HEK293T (cell line): Measurements from ENCODE around the gene TMEM91.

Experiments
- CTCF ChIA-PET: fragments of 350-600 bp; formaldehyde crosslinking; extraction: SDS; loops from one replicate; lab custom pipeline; 2021; ENCODE audit warnings: antibody characterized with exemption, inconsistent platforms; lab: Yijun Ruan, JAX
- POLR2A ChIA-PET: fragments of 350-600 bp; formaldehyde crosslinking; extraction: SDS; loops from one replicate; lab custom pipeline; 2020; ENCODE audit warnings: antibody characterized with exemption, inconsistent platforms; lab: Yijun Ruan, JAX
- DNase-seq: peaks from one replicate; pipeline ENCODE4 v3.0.0; 2012; ENCODE audit warnings: mixed read lengths; ENCODE audit errors: extremely low spot score
- ARNT ChIP-seq: fragments of 450-650 bp; IDR thresholded peaks from 2 replicates; pipeline ENCODE4 v1.6.1; 2017; ENCODE audit warnings: mild to moderate bottlenecking
- BHLHE40 ChIP-seq: fragments of 450-650 bp; IDR thresholded peaks from 2 replicates; pipeline ENCODE4 v1.6.1; 2016; ENCODE audit warnings: mild to moderate bottlenecking, moderate library complexity, borderline replicate concordance
- CTBP1 ChIP-seq: fragments of 450-650 bp; IDR thresholded peaks from 2 replicates; pipeline ENCODE4 v1.6.1; 2016; ENCODE audit warnings: borderline replicate concordance
- ELF4 ChIP-seq: fragments of 450-650 bp; IDR thresholded peaks from 2 replicates; pipeline ENCODE4 v1.6.1; 2017; ENCODE audit warnings: antibody characterized with exemption
- FOXA1 ChIP-seq: fragments of 450-650 bp; IDR thresholded peaks from 2 replicates; pipeline ENCODE4 v1.6.1; 2016; ENCODE audit warnings: mild to moderate bottlenecking
- FOXK2 ChIP-seq: fragments of 450-650 bp; IDR thresholded peaks from 2 replicates; pipeline ENCODE4 v1.6.1; 2016; ENCODE audit warnings: mild to moderate bottlenecking
- FOXM1 ChIP-seq: fragments of 450-650 bp; IDR thresholded peaks from 2 replicates; pipeline ENCODE4 v1.6.1; 2017; ENCODE audit warnings: mild to moderate bottlenecking, borderline replicate concordance
- HDGF ChIP-seq: fragments of 450-650 bp; IDR thresholded peaks from 2 replicates; pipeline ENCODE4 v1.6.1; 2017; ENCODE audit warnings: antibody characterized with exemption, borderline replicate concordance
- L3MBTL2 ChIP-seq: fragments of 450-650 bp; conservative IDR thresholded peaks from 2 replicates; pipeline ENCODE4 v1.6.1; 2016; ENCODE audit warnings: mild to moderate bottlenecking
- LEF1 ChIP-seq: fragments of 450-650 bp; IDR thresholded peaks from 2 replicates; pipeline ENCODE4 v1.6.1; 2017; ENCODE audit warnings: mild to moderate bottlenecking, borderline replicate concordance
- NFRKB ChIP-seq: fragments of 450-650 bp; IDR thresholded peaks from 2 replicates; pipeline ENCODE4 v1.6.1; 2016; ENCODE audit warnings: mild to moderate bottlenecking, moderate library complexity
- SP1 ChIP-seq: fragments of 450-650 bp; IDR thresholded peaks from 2 replicates; pipeline ENCODE4 v1.6.1; 2017
- SUZ12 ChIP-seq: fragments of 450-650 bp; IDR thresholded peaks from 2 replicates; pipeline ENCODE4 v1.6.1; 2016; ENCODE audit warnings: mild to moderate bottlenecking
- TARDBP ChIP-seq: fragments of 450-650 bp; IDR thresholded peaks from 2 replicates; pipeline ENCODE4 v1.6.1; 2016
- ZNF384 ChIP-seq: fragments of 450-650 bp; IDR thresholded peaks from 2 replicates; pipeline ENCODE4 v1.6.1; 2016
- TF ChIP-seq, protein P1 (sequence below): fragments of 450-650 bp; IDR thresholded peaks from 2 replicates; pipeline ENCODE4 v1.6.1; 2016

TMEM91 gene

DNA sequence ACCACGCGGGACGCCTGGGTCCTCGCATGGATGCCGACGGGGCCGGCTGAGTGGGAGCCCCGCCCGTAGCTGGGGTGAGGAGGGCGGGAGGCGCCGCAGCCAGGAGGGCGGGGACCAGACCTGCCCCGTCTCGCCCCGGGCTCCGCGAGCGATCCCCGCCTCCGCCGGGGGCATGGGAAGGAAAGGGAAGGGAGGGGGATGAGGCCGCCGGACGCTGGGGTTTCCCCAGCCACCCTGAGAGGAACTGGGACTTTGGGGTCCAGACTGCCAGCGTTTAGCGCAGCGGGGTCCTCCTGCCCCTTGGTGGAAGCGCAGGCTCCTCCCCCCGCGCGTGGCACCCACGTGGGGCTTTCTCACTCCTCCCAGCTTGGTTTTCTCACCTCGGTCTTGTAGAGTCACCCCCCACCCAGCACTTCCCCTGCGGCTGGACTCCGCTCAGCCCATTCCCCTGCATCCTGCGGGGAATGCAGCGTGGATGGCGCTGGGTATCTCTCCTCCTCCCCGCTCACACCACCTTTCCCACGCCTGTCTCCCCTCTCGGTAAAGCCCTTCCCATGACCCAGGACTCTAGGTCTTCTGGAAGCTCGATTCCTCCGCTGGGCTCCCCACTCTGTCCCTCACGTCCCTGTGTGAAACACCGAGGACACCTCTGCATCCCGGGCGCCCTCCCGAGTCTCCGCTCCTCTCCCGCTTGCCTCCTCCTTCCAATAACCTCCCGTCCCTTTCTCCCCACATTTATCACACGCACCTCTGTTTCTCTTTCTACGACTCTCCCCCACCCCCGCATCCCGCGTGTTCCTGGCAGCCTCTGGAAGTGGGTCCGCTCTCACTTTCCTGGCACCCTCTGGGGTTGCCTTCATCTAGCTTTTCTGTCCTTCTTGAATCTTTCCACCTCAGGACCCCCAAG is 24.7 kb upstream of the TMEM91 start:
- DNase-seq: peak; percentile 56
- no peak for TF ChIP-seq FOXK2
- TF ChIP-seq NFRKB: no peak
- TF ChIP-seq HDGF: no peak
- no peak; the same call in 1 of the 2 replicates for TF ChIP-seq TARDBP
- no peak for TF ChIP-seq LEF1
- POLR2A ChIA-PET: interaction anchor here (0.8 to 5.4 kb wide), 10 partner anchors 12 to 125 kb away, joined by 3 to 51 read pairs (median 5); partner anchors contain the start of genes B9D2 and CCDC97
- CTCF ChIA-PET: interaction anchor here (0.6 to 1.8 kb wide), 3 partner anchors 12 to 618 kb away, joined by 3 to 5 read pairs (median 4); partner anchors contain the start of gene B9D2

DNA sequence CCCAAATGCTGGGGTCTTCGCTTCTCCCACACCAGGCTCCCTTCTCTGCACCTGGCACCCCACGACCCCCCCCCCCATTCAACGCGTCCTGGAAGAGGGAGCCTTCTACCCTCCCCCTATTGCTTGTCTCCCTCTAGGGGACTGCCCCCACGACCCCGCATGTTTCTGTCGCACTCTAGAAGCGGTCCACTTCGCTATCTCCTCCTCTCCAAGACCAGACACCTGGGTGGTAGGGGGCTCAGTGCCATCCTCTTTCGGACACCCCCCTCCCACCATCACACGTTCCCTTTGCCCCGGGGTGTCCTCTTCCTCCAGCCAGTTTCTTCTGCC is 24.1 kb upstream of the TMEM91 start:
- DNase-seq: no peak
- TF ChIP-seq L3MBTL2 (no peak), BHLHE40 (no peak), ZNF384 (no peak), ARNT (no peak), SP1 (no peak), SUZ12 (no peak), HDGF (no peak)
- TF ChIP-seq, protein P1, sequence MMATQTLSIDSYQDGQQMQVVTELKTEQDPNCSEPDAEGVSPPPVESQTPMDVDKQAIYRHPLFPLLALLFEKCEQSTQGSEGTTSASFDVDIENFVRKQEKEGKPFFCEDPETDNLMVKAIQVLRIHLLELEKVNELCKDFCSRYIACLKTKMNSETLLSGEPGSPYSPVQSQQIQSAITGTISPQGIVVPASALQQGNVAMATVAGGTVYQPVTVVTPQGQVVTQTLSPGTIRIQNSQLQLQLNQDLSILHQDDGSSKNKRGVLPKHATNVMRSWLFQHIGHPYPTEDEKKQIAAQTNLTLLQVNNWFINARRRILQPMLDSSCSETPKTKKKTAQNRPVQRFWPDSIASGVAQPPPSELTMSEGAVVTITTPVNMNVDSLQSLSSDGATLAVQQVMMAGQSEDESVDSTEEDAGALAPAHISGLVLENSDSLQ: no peak
- POLR2A ChIA-PET: interaction anchor here (0.6 to 5.4 kb wide), 11 partner anchors 12 to 126 kb away, joined by 3 to 51 read pairs (median 5); partner anchors contain the start of genes B9D2, CCDC97 and HNRNPUL1
- CTCF ChIA-PET: interaction anchor here (0.6 to 1.8 kb wide), 3 partner anchors 12 to 617 kb away, joined by 3 to 5 read pairs (median 4); partner anchors contain the start of gene B9D2

DNA sequence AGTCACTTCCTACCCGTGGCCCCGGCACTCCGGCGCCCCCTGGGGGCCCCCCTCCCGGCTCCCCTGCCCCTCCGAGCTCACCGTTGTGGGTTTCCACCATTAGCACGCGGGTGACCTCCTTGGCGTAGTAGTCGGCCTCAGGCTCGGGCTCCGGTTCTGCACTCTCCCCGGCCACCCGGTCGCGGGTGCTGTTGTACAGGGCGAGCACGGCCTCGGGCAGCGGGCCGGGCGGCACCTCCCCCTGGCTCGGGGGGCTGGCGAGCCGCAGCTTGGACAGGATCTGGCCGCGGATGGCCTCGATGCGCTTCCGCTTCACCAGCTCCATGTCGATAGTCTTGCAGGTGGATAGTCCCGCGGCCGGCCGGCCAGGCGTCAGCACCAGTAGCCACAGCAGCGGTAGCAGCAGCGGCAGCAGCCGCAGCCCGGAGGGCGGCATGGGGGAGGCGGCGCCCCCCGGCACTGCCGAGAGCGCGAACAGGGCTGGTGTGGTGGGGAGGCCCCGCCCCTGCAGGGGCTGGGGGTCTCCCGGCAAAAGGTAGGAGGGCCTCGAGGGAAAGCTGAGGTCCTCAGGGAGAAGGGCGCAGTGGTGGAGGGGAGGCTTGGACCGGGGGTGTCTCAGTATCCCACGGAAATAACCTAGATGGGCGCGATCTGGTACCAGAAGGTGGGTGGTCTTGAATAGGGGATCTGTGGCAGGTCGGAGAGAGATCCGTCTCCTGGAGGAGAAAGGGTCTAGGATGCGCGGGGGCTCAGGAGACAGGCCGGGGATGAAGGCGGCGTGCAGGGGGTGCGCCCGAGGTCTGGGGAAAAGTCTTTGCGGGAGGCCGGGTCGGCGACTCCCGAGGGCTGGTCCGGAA is 23.5 kb upstream of the TMEM91 start:
- peak; percentile 40 for DNase-seq
- CTCF ChIA-PET: interaction anchor here (0.5 to 1.8 kb wide), 5 partner anchors 11 to 617 kb away, joined by 3 to 5 read pairs (median 4); partner anchors contain the start of gene B9D2
- POLR2A ChIA-PET: interaction anchor here (0.6 to 5.4 kb wide), 12 partner anchors 11 to 126 kb away, joined by 3 to 51 read pairs (median 5); partner anchors contain the start of genes B9D2, CCDC97 and HNRNPUL1
- TF ChIP-seq L3MBTL2 (peak; percentile 63), SUZ12 (no peak)

DNA sequence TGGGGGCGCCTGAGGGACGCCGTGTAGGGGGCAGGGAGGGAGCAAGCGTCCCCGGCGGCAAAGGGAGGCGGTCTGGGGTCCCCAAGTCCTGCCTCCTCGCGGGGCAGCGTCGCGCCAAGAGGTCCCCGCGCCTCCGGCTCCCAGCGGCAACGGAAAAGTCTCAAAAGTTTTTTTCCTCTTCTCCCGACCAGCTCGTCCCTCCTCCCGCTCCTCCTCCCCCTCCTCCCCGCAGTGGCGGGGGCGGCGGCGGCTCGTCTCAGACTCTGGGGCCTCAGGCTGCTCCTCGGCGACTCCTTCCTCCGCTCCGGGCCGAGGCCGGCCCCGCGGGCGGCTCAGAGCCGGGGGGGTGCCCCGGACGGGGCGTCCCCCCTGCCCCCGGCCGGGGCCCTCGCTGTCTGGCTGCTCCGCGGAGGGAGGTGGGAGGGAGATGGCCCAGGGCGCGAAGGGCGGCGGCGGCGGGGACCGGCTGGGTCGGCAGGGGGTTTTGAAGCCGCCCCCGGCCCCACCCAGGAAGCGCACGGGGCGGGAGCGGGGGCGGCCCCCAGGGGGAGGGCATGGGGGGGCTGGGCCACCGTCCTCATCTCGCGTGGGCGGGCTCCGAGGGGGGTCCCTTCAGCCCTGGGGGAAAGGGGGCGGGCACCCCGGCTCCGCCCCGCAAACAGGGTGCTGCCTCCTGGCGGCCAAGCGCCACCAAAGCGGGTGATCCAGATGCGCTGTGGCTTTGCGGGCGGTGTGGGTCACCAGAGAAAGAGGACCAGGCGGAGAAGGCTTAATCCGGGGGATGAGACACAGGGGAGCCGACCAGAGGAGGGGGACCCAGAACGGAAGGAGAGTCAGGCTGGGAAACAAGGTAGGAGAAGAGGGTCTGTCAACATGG is 22.6 kb upstream of the TMEM91 start, which contains the start of gene TGFB1:
Gene TGFB1, minus strand, starts transcription at position 457 of the 877 bp plus-strand sequence. CDS start 878 bp downstream, outside the sequence.
- DNase-seq: peak; percentile 83

DNA sequence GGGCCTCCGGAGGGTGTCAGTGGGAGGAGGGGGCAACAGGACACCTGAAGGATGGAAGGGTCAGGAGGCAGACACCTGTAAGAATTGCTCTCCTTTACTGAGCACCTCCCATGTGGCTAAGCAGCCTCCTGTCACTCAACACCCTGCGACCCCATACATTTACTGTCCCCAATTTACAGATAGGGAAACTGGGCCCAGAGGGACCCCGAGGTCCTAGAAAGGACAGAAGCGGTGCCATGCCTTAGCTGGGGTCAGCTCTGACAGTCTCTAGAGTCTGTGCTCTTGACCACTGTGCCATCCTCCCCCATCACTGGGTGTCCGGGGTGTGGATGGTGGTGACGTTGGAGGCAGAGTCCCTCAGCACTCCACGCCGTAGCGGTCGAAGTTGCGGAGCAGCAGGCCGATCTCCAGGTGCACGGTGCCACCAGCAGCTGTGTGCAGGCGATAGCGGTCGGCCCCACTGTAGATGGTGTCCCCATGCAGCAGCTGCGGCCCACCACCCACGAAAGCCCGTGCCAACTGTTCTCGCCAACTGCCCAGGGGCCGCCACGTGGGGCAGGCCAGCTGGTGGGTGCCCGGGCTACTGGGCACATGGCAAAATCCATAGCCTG is 21.9 kb upstream of the TMEM91 start:
- POLR2A ChIA-PET: interaction anchor here (0.9 to 5.4 kb wide), 2 partner anchors 10 to 44 kb away, joined by 3 to 51 read pairs; partner anchors contain the start of gene B9D2
- CTCF ChIA-PET: interaction anchor here (0.6 kb wide), 1 partner anchor 92 kb away, joined by 3 read pairs; no protein-coding TSS in a partner anchor
- no peak for DNase-seq
- TF ChIP-seq NFRKB (no peak), L3MBTL2 (no peak), SP1 (no peak), LEF1 (no peak)

More for the DNA sequence above, 22.6 kb upstream of the TMEM91 start, which contains the start of gene TGFB1:
- ChIA-PET CTCF (interaction anchor here (0.5 to 0.9 kb wide), 2 partner anchors 33 to 423 kb away, joined by 3 to 5 read pairs; no protein-coding TSS in a partner anchor), POLR2A (interaction anchor here (0.8 to 5.4 kb wide), 5 partner anchors 10 to 85 kb away, joined by 3 to 51 read pairs (median 5); partner anchors contain the start of gene B9D2)
- TF ChIP-seq LEF1: no peak
- no peak for TF ChIP-seq BHLHE40
- TF ChIP-seq CTBP1: no peak
- TF ChIP-seq FOXA1: no peak
- TF ChIP-seq FOXK2: no peak
- TF ChIP-seq ELF4: no peak
- TF ChIP-seq SP1: no peak

DNA sequence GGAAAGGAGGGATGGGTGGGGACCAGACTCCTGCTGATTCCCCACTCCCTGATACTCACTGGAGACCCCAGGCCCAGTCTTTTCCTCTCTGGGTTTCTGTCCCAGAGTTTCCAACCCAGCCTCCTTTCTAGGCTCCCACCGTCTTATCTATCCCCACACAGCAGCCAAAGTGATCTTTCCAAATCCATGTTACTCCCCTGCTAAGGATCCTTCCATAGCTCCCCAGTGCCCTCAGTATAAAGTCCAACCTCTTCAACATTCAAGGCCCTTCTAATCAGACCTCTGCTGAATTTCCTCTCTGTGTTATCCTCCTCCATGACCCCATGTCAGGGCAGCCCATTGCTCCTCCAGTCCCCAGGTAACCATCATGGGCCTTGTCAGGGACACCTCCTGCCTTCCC is 21.3 kb upstream of the TMEM91 start:
- CTCF ChIA-PET: interaction anchor here (0.6 kb wide), 1 partner anchor 93 kb away, joined by 3 read pairs; no protein-coding TSS in a partner anchor
- TF ChIP-seq ELF4 (no peak), SP1 (no peak), BHLHE40 (no peak), FOXM1 (no peak), HDGF (no peak), LEF1 (no peak), TARDBP (no peak), NFRKB (no peak), FOXK2 (no peak), FOXA1 (no peak), ARNT (no peak), CTBP1 (no peak), SUZ12 (no peak)
- TF ChIP-seq, protein P1: no peak
- DNase-seq: no peak
- POLR2A ChIA-PET: interaction anchor here (0.9 to 5.4 kb wide), 2 partner anchors 9 to 44 kb away, joined by 3 to 51 read pairs; partner anchors contain the start of gene B9D2
